ENCODE measurements around the gene C17orf58.

DNA sequence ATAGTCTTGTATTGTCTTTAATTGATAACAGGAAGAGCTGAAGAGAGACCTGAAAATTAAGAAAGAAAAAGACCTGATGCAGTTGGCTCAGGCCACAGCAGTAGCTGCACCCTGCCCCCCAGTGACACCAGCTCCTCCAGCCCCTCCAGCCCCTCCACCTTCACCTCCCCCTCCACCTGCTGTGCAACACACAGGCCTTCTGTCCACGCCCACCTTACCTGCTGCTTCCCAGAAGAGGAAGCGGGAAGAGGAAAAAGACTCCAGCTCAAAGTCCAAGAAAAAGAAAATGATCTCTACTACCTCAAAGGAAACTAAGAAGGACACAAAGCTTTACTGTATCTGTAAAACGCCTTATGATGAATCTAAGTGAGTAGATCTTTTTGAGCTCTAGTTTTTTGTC lies 36.8 kb downstream of the C17orf58 start:
- TF ChIP-seq POLR2A (IDR thresholded peaks at IDR 0.05), result no peak
- TF ChIP-seq, protein P1, sequence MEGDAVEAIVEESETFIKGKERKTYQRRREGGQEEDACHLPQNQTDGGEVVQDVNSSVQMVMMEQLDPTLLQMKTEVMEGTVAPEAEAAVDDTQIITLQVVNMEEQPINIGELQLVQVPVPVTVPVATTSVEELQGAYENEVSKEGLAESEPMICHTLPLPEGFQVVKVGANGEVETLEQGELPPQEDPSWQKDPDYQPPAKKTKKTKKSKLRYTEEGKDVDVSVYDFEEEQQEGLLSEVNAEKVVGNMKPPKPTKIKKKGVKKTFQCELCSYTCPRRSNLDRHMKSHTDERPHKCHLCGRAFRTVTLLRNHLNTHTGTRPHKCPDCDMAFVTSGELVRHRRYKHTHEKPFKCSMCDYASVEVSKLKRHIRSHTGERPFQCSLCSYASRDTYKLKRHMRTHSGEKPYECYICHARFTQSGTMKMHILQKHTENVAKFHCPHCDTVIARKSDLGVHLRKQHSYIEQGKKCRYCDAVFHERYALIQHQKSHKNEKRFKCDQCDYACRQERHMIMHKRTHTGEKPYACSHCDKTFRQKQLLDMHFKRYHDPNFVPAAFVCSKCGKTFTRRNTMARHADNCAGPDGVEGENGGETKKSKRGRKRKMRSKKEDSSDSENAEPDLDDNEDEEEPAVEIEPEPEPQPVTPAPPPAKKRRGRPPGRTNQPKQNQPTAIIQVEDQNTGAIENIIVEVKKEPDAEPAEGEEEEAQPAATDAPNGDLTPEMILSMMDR (IDR thresholded peaks at IDR 0.05), result no peak

Measured in testis (tissue), 2 donors.